ENCODE results near the gene SVEP1.

The SVEP1 gene

DNA sequence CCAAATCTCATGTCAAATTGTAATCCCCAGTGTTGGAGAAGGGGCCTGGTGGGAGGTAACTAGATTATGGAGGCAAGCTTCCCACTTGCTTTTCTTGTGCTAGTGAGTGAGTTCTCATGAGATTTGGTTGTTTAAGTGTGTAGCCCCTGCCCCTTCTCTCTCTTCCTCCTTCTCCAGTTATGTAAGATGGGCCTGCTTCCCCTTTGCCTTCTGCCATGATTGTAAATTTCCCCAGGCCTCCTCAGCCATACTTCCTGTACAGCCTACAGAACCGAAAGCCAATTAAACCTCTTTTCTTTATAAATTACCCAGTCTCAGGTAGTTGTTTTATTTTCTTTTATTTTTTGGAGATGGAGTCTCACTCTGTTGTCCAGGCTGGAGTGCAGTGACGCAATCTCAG, 223.6 kb downstream of the SVEP1 start:
- no peaks in the 10 kb centered on the region for H3K27me3 ChIP-seq (ENCODE audit: insufficient read depth, low read length)

DNA sequence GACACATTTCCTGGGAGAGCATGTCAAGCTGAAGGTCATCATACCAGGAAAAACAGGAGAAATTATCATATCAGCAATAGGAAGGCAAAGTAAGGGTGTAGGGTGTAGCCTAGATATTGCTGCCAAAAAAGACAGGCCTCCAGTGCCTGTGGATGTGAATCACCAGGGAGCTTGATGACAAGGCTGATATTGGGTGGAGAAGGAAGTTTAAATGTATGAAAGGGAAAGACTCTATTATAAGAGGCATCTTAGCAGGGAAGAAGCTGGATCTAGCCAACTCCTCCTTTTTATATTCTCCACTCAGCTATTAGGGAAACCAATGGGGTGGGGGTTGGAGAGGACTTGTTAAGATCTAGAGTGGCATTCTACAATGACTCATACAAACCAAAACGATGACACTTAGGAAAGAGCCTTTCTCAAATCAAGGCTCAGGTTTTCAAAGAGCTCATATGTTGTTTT, 228.5 kb downstream of the SVEP1 start:
- Histone ChIP-seq H3K79me2 (ENCODE audit: control insufficient read depth, insufficient read depth, low read length, unreplicated experiment) (no peaks in the 10 kb centered on the region), H3K27me3 (ENCODE audit: insufficient read depth, low read length) (no peaks in the 10 kb centered on the region), H3K4me1 (ENCODE audit: control insufficient read depth, insufficient read depth, low read length, unreplicated experiment) (peaks cover 21% of the 10 kb centered on the region), H2AFZ (ENCODE audit: low read length, unreplicated experiment) (peak overlapping the region; percentile 49), H3K27ac (ENCODE audit: low read depth, low read length) (peak overlapping the region; percentile 85), H3K36me3 (ENCODE audit: insufficient read depth, low read length) (no peaks in the 10 kb centered on the region), H3K4me3 (ENCODE audit: low read depth, low read length) (no peak overlapping the region)

More for the DNA sequence above, 223.6 kb downstream of the SVEP1 start:
- no peaks in the 10 kb centered on the region for H3K36me3 ChIP-seq (ENCODE audit: insufficient read depth, low read length)
- H3K27ac ChIP-seq (ENCODE audit: low read depth, low read length) = no peak overlapping the region
- H3K4me3 ChIP-seq (ENCODE audit: low read depth, low read length) = no peak overlapping the region
- H2AFZ ChIP-seq (ENCODE audit: low read length, unreplicated experiment) = no peak overlapping the region
- H3K4me1 ChIP-seq (ENCODE audit: control insufficient read depth, insufficient read depth, low read length, unreplicated experiment) = peaks cover 13% of the 10 kb centered on the region
- H3K79me2 ChIP-seq (ENCODE audit: control insufficient read depth, insufficient read depth, low read length, unreplicated experiment) = no peaks in the 10 kb centered on the region

DNA sequence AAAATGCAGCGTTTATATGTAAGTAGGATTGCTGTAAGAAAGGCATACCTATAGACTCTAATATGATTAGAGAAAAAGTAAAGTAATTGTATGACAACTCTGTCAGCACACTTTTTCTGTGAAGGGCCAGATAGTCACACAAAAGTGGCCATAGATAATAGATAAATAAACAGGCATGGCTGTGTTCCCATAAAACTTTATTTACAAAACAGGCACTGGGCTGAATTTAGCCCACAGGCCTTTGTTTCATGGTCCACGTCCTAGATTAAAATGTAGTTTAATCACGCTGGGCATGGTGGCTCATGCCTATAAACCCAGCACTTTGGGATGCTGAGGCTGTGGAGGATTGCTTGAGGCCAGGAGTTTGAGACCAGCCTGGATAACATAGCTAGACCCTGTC, 233.2 kb downstream of the SVEP1 start:
- H3K79me2 ChIP-seq (ENCODE audit: control insufficient read depth, insufficient read depth, low read length, unreplicated experiment) = no peaks in the 10 kb centered on the region
- H3K27me3 ChIP-seq (ENCODE audit: insufficient read depth, low read length) = no peaks in the 10 kb centered on the region
- H3K4me3 ChIP-seq (ENCODE audit: low read depth, low read length) = no peak overlapping the region
- H3K4me1 ChIP-seq (ENCODE audit: control insufficient read depth, insufficient read depth, low read length, unreplicated experiment) = peaks cover 12% of the 10 kb centered on the region
- no peak overlapping the region for H2AFZ ChIP-seq (ENCODE audit: low read length, unreplicated experiment)
- no peaks in the 10 kb centered on the region for H3K36me3 ChIP-seq (ENCODE audit: insufficient read depth, low read length)
- no peak overlapping the region for H3K27ac ChIP-seq (ENCODE audit: low read depth, low read length)

- Histone ChIP-seq H3K27ac (ENCODE audit: low read depth, low read length) (no peak overlapping the region), H2AFZ (ENCODE audit: low read length, unreplicated experiment) (no peak overlapping the region), H3K4me1 (ENCODE audit: control insufficient read depth, insufficient read depth, low read length, unreplicated experiment) (no peaks in the 10 kb centered on the region), H3K4me3 (ENCODE audit: low read depth, low read length) (no peak overlapping the region), H3K79me2 (ENCODE audit: control insufficient read depth, insufficient read depth, low read length, unreplicated experiment) (no peaks in the 10 kb centered on the region), H3K27me3 (ENCODE audit: insufficient read depth, low read length) (no peaks in the 10 kb centered on the region), H3K36me3 (ENCODE audit: insufficient read depth, low read length) (no peaks in the 10 kb centered on the region)
Observed at GRCh38 chr9:110344821-110345220, 234.7 kb downstream of the SVEP1 start.

- Histone ChIP-seq H3K27ac (ENCODE audit: low read depth, low read length) (no peak overlapping the region), H3K4me3 (ENCODE audit: low read depth, low read length) (no peak overlapping the region), H3K27me3 (ENCODE audit: insufficient read depth, low read length) (no peaks in the 10 kb centered on the region), H3K4me1 (ENCODE audit: control insufficient read depth, insufficient read depth, low read length, unreplicated experiment) (peaks cover under 1% of the 10 kb centered on the region), H3K36me3 (ENCODE audit: insufficient read depth, low read length) (no peaks in the 10 kb centered on the region), H3K79me2 (ENCODE audit: control insufficient read depth, insufficient read depth, low read length, unreplicated experiment) (no peaks in the 10 kb centered on the region), H2AFZ (ENCODE audit: low read length, unreplicated experiment) (no peak overlapping the region)
Observed at GRCh38 chr9:110343551-110343950, 236.0 kb downstream of the SVEP1 start.

GRCh38 chr9:110340306-110340705, 239.2 kb downstream of the SVEP1 start:
- Histone ChIP-seq H3K79me2 (ENCODE audit: control insufficient read depth, insufficient read depth, low read length, unreplicated experiment) (no peaks in the 10 kb centered on the region), H3K4me1 (ENCODE audit: control insufficient read depth, insufficient read depth, low read length, unreplicated experiment) (peaks cover 14% of the 10 kb centered on the region), H3K27ac (ENCODE audit: low read depth, low read length) (no peak overlapping the region), H3K4me3 (ENCODE audit: low read depth, low read length) (no peak overlapping the region), H2AFZ (ENCODE audit: low read length, unreplicated experiment) (no peak overlapping the region), H3K36me3 (ENCODE audit: insufficient read depth, low read length) (no peaks in the 10 kb centered on the region), H3K27me3 (ENCODE audit: insufficient read depth, low read length) (no peaks in the 10 kb centered on the region)

DNA sequence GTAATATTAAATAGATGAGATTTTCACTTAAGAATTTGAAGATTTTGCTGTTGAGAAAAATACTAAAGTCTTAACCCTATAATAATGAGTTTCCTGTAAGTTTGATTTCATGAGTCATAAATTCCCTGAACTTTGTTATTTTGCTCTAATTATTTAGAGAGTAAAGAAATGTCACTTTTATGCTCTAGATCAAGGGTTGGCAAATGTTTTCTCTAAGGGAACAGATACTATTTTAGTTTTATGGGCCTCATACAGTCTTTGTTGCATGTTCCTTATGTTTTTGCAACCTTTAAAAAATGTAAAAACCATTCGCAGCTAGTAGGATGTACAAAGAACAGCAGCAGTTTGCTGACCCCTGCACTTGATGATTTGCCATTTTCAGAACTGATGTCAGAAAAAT, 241.4 kb downstream of the SVEP1 start:
- Histone ChIP-seq H2AFZ (ENCODE audit: low read length, unreplicated experiment) (no peak overlapping the region), H3K27me3 (ENCODE audit: insufficient read depth, low read length) (no peaks in the 10 kb centered on the region), H3K4me1 (ENCODE audit: control insufficient read depth, insufficient read depth, low read length, unreplicated experiment) (peaks cover 14% of the 10 kb centered on the region)

DNA sequence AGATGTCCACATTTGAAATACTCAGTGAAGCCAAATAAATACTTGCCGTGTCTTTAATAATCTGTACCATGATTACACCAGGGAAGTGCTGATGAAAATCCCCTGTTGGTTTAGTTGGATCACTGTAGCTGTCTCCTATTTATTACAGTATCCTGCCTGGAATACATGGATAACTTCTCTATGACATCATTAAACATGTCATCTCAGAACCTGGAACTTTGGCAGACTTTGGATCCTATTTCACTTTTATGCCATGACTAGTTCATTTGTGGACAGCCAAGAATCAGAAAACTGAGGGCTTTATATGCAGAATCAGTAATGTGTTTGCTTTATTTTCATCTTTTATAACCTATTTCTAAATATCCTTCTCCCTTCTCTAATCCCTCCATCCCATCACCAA, 241.8 kb downstream of the SVEP1 start, which contains the start of gene TXNDC8:
Gene TXNDC8 (minus strand): TSS at position 137 of the 400 bp plus-strand sequence.
- Histone ChIP-seq H2AFZ (ENCODE audit: low read length, unreplicated experiment) (peak within 1 kb of the TSS; percentile 43), H3K27ac (ENCODE audit: low read depth, low read length) (peak within 1 kb of the TSS; percentile 60), H3K36me3 (ENCODE audit: insufficient read depth, low read length) (no peaks in the 10 kb centered on the region), H3K27me3 (ENCODE audit: insufficient read depth, low read length) (no peaks in the 10 kb centered on the region), H3K79me2 (ENCODE audit: control insufficient read depth, insufficient read depth, low read length, unreplicated experiment) (no peaks in the 10 kb centered on the region), H3K4me3 (ENCODE audit: low read depth, low read length) (no peak within 1 kb of the TSS), H3K4me1 (ENCODE audit: control insufficient read depth, insufficient read depth, low read length, unreplicated experiment) (peaks cover 14% of the 10 kb centered on the region)

More for the DNA sequence above, 241.4 kb downstream of the SVEP1 start:
- no peaks in the 10 kb centered on the region for H3K36me3 ChIP-seq (ENCODE audit: insufficient read depth, low read length)
- peak overlapping the region; percentile 60 for H3K27ac ChIP-seq (ENCODE audit: low read depth, low read length)
- H3K4me3 ChIP-seq (ENCODE audit: low read depth, low read length) = no peak overlapping the region
- no peaks in the 10 kb centered on the region for H3K79me2 ChIP-seq (ENCODE audit: control insufficient read depth, insufficient read depth, low read length, unreplicated experiment)

DNA sequence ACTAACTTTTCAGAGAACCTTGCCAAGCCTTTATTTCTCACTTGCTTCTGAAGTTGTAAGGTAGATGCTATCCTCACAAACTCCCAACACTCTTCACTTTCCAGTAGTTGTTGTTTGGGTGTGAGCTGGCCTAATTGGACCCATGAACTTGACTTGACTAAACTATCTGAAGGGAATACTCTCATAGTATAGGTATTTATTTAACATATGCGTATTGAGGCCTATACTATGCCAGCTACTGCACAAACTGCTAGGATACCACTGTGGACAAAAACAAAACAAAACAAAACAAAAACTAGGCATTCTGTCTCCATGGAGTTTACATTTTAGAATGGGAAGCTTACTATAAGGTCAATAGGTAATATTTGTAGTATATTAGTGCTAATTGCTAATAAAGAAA, 243.2 kb downstream of the SVEP1 start:
- H3K4me3 ChIP-seq (ENCODE audit: low read depth, low read length) = no peak overlapping the region

DNA sequence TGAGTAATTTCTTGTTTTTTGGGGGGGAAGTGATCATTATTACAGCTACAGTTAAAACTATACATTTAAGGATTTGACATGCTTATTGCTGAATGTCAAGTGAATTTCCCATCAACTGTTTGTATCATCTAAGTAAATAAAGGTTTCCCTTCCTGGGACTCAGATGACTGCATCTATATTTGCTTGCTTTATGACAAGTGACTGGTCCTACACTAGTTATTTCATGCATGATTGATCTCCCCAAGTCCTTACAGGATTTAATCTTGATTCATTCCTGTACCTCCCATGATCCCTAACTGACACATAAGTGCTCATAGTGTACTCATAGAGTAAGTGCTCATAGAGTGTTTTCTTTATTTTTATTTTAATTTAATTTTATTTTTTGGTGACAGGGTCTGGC, 244.7 kb downstream of the SVEP1 start:
- Histone ChIP-seq H3K79me2 (ENCODE audit: control insufficient read depth, insufficient read depth, low read length, unreplicated experiment) (no peaks in the 10 kb centered on the region), H2AFZ (ENCODE audit: low read length, unreplicated experiment) (no peak overlapping the region), H3K27me3 (ENCODE audit: insufficient read depth, low read length) (no peaks in the 10 kb centered on the region), H3K4me3 (ENCODE audit: low read depth, low read length) (no peak overlapping the region), H3K4me1 (ENCODE audit: control insufficient read depth, insufficient read depth, low read length, unreplicated experiment) (peaks cover 23% of the 10 kb centered on the region), H3K36me3 (ENCODE audit: insufficient read depth, low read length) (no peaks in the 10 kb centered on the region), H3K27ac (ENCODE audit: low read depth, low read length) (no peak overlapping the region)

More for the DNA sequence above, 243.2 kb downstream of the SVEP1 start:
- Histone ChIP-seq H3K36me3 (ENCODE audit: insufficient read depth, low read length) (no peaks in the 10 kb centered on the region), H3K27ac (ENCODE audit: low read depth, low read length) (no peak overlapping the region), H3K27me3 (ENCODE audit: insufficient read depth, low read length) (no peaks in the 10 kb centered on the region), H3K4me1 (ENCODE audit: control insufficient read depth, insufficient read depth, low read length, unreplicated experiment) (peaks cover 14% of the 10 kb centered on the region), H2AFZ (ENCODE audit: low read length, unreplicated experiment) (no peak overlapping the region), H3K79me2 (ENCODE audit: control insufficient read depth, insufficient read depth, low read length, unreplicated experiment) (no peaks in the 10 kb centered on the region)

DNA sequence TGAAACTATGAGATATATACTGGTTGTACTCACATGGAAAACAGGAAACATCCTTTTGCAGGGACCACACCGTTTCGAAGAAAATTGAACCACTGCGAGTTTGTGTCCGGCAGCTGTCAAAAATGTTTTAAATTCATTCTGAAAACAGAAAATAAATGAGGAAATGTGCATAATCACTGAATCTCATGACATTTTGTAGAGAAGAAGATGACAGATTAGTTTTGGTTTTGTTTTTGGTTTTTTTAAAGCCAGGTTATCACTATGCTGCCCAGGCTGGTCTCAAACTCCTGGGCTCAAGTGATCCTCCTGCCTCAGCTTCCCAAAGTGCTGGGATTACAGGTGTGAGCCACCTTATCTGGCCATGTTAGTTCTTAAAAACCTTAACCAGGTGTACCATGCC, 245.4 kb downstream of the SVEP1 start:
- H3K4me1 ChIP-seq (ENCODE audit: control insufficient read depth, insufficient read depth, low read length, unreplicated experiment) = peaks cover 23% of the 10 kb centered on the region
- H3K27me3 ChIP-seq (ENCODE audit: insufficient read depth, low read length) = no peaks in the 10 kb centered on the region
- H3K27ac ChIP-seq (ENCODE audit: low read depth, low read length) = no peak overlapping the region
- no peaks in the 10 kb centered on the region for H3K36me3 ChIP-seq (ENCODE audit: insufficient read depth, low read length)
- H3K79me2 ChIP-seq (ENCODE audit: control insufficient read depth, insufficient read depth, low read length, unreplicated experiment) = no peaks in the 10 kb centered on the region
- H2AFZ ChIP-seq (ENCODE audit: low read length, unreplicated experiment) = no peak overlapping the region
- H3K4me3 ChIP-seq (ENCODE audit: low read depth, low read length) = no peak overlapping the region
